ENCODE data around the gene CNKSR3.
"Not testable (repeated sequence)": the region's sequence is repeated elsewhere in the genome, so short reads cannot be mapped to it uniquely, and the experiment has no call there.

The CNKSR3 gene

GRCh38 chr6:154526996-154527395 lies 16.5 kb upstream of the CNKSR3 start:
- no peak for DNase-seq

GRCh38 chr6:154522576-154522975 lies 12.1 kb upstream of the CNKSR3 start:
- no peak for DNase-seq

GRCh38 chr6:154521412-154521811 lies 10.9 kb upstream of the CNKSR3 start:
- no peak for DNase-seq

GRCh38 chr6:154520280-154520679 lies 9.8 kb upstream of the CNKSR3 start:
- no peak for DNase-seq

- no peak for DNase-seq
Observed at GRCh38 chr6:154518396-154518795, 7.9 kb upstream of the CNKSR3 start.

- DNase-seq = no peak
Observed at GRCh38 chr6:154516276-154516675, 5.8 kb upstream of the CNKSR3 start.

- no peak for DNase-seq
Observed at GRCh38 chr6:154515826-154516225, 5.3 kb upstream of the CNKSR3 start.

GRCh38 chr6:154515076-154515475 lies 4.6 kb upstream of the CNKSR3 start:
- not testable (repeated sequence) for DNase-seq

GRCh38 chr6:154514481-154514880 lies 4.0 kb upstream of the CNKSR3 start:
- no peak for DNase-seq

GRCh38 chr6:154513601-154514320 lies 3.3 kb upstream of the CNKSR3 start:
- DNase-seq = no peak

GRCh38 chr6:154512201-154512600 lies 1.7 kb upstream of the CNKSR3 start:
- DNase-seq = no peak

- DNase-seq = no peak
Observed at GRCh38 chr6:154511791-154512190, 1.3 kb upstream of the CNKSR3 start.

GRCh38 chr6:154509421-154510143 lies 903 bp downstream of the CNKSR3 start:
- peak; percentile 54 for DNase-seq

GRCh38 chr6:154508573-154509375 lies 1.7 kb downstream of the CNKSR3 start:
- no peak for DNase-seq

- no peak for DNase-seq
Observed at GRCh38 chr6:154506991-154507898, 3.2 kb downstream of the CNKSR3 start.

- no peak for DNase-seq
Observed at GRCh38 chr6:154506582-154506981, 3.9 kb downstream of the CNKSR3 start.

GRCh38 chr6:154506108-154506507 lies 4.4 kb downstream of the CNKSR3 start:
- DNase-seq = no peak

GRCh38 chr6:154504865-154505449 lies 5.5 kb downstream of the CNKSR3 start:
- no peak for DNase-seq

GRCh38 chr6:154504102-154504501 lies 6.4 kb downstream of the CNKSR3 start:
- DNase-seq = no peak

GRCh38 chr6:154503658-154504057 lies 6.8 kb downstream of the CNKSR3 start:
- DNase-seq = no peak

GRCh38 chr6:154502553-154502952 lies 7.9 kb downstream of the CNKSR3 start:
- DNase-seq = no peak

GRCh38 chr6:154501578-154501868 lies 9.0 kb downstream of the CNKSR3 start:
- no peak for DNase-seq
